HG02759 (cell line): ENCODE data around the gene XPNPEP1.

Source experiments
- ATAC-seq: cut with Tn5 transposase; IDR thresholded peaks from one replicate; pipeline ENCODE4 v1.9.1; 2021; ENCODE audit warnings: mild to moderate bottlenecking, moderate library complexity; ENCODE audit not compliant: unreplicated experiment

The XPNPEP1 gene

DNA sequence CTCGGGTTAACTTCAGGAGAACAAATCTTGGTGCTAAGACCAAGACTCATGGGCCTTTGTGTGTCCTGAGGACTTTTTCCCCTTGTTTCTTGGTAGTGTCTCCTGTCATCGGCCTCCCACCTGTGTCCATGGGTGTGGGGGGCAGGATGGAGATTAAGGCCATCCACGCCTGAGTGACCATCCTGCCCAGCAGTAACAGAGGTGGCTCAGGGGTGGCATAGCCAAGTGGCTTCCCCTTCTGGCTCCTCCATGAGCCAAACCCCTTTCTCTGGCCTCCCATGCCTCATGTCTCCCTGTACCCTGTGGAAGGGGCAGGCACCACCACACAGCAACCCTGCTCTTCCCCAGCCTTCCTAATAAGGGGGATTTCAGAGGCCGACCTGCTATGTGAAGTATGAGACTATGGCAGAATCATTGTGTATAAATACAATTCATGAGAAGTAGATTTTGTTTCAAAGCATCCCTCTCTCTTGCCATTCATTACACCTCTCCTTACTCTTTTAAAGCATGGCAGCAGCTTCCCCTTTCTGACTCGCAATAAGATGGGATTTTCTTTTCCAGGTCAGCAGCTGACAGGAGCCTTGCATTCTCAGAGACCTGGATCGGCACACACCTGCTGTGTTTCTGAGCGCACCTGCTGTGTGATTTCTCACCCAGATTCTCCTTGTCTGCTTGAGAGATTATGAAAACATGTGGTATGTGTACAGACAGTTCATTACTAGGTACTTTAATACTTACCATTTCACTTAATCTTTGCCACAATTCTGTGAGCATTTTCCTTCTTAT lies 102.5 kb downstream of the XPNPEP1 start:
- ATAC-seq, result no peak

DNA sequence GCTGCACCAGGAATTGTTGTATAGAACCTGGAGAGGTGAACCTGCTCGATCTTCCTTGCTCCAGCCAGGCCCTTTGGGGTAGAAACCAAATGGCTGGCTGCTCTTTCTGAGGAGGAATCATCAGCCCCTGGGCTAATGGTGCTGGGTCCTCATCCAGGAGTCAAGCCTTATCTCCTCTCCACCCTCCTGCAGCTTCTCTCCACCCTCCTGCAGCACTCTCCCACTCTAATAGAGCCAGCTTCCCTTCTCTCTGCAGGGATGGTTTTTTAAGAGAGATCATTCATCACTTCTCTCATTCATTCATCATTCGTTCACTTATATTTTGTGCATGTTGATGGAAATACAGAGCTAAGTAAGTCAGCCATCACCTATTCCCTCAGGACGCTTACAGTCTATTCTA lies 103.5 kb downstream of the XPNPEP1 start:
- no peak for ATAC-seq
